ENCODE results near the gene CCDC146.

GRCh38 chr7:77327932-77328628, 205.7 kb downstream of the CCDC146 start:
- TF ChIP-seq GATA2 (IDR thresholded peaks at IDR 0.05; ENCODE audit: low read depth, low read length): no peak
- TF ChIP-seq GATA3 (IDR thresholded peaks at IDR 0.05; ENCODE audit: low read depth, low read length): no peak

Measured in SH-SY5Y (cell line).